Occipital lobe (tissue), 2 donors: Measurements from ENCODE around the gene FAM131C. TPM values are rescaled to one million over a fixed set of nuclear protein-coding genes. Genes with fewer than 3 reads are reported as not detected.
"Not testable (repeated sequence)": the region's sequence is repeated elsewhere in the genome, so short reads cannot be mapped to it uniquely, and the experiment has no call there.

Experiments
- DNase-seq: peaks from one replicate; lab custom pipeline; 2025; lab: John Stamatoyannopoulos, UW
- total RNA-seq: library from RNA; depleted of rRNA; stranded (reverse); fragments of >200 nt; gene quantifications from one replicate; pipeline ENCODE4 v1.2.3, GENCODE V29; 2014

FAM131C gene
- total RNA-seq, 1 donor from 2014 or later = 1.7 TPM

- no peak for DNase-seq
These were observed 34.9 kb downstream of the FAM131C start for GRCh38 chr1:16038620-16038912.

GRCh38 chr1:16036461-16036860 lies 37.0 kb downstream of the FAM131C start:
- DNase-seq = not testable (repeated sequence)

GRCh38 chr1:16033103-16033632 lies 40.3 kb downstream of the FAM131C start:
- not testable (repeated sequence) for DNase-seq

GRCh38 chr1:16032388-16033102 lies 40.9 kb downstream of the FAM131C start:
- DNase-seq = peak; percentile 23

GRCh38 chr1:16031551-16031950 lies 41.9 kb downstream of the FAM131C start:
- DNase-seq = no peak

- no peak for DNase-seq
These were observed 44.2 kb downstream of the FAM131C start for GRCh38 chr1:16029288-16029687.

GRCh38 chr1:16029003-16029268 lies 44.5 kb downstream of the FAM131C start:
- DNase-seq = not testable (repeated sequence)

GRCh38 chr1:16028237-16029002 lies 45.0 kb downstream of the FAM131C start:
- no peak for DNase-seq

GRCh38 chr1:16026723-16027484 lies 46.5 kb downstream of the FAM131C start:
- no peak for DNase-seq

GRCh38 chr1:16026302-16026701 lies 47.1 kb downstream of the FAM131C start:
- DNase-seq = not testable (repeated sequence)

GRCh38 chr1:16023050-16023653 lies 50.3 kb downstream of the FAM131C start:
- no peak for DNase-seq

GRCh38 chr1:16022393-16022792 lies 51.1 kb downstream of the FAM131C start:
- no peak for DNase-seq

- DNase-seq = no peak
These were observed 51.8 kb downstream of the FAM131C start, which contains the start of gene CLCNKA for GRCh38 chr1:16021681-16022080. TSS of gene CLCNKA (plus strand) at chr1:16022036. CDS start at chr1:16022620, 584 bp downstream.

GRCh38 chr1:16020878-16021277 lies 52.6 kb downstream of the FAM131C start:
- DNase-seq = not testable (repeated sequence)

GRCh38 chr1:16020325-16020724 lies 53.1 kb downstream of the FAM131C start:
- DNase-seq = no peak

GRCh38 chr1:16019644-16020277 lies 53.7 kb downstream of the FAM131C start:
- DNase-seq = no peak

- no peak for DNase-seq
These were observed 54.5 kb downstream of the FAM131C start for GRCh38 chr1:16018749-16019643.

- no peak for DNase-seq
These were observed 55.1 kb downstream of the FAM131C start for GRCh38 chr1:16018308-16018707.

- peak; percentile 19 for DNase-seq
These were observed 55.8 kb downstream of the FAM131C start, which contains the start of gene HSPB7 for GRCh38 chr1:16017461-16018303. TSS of gene HSPB7 (minus strand) at chr1:16018043. CDS start at chr1:16017963, 80 bp downstream.
